ENCODE results near the gene IRAK4. TPM values are rescaled to one million over a fixed set of nuclear protein-coding genes. Genes with fewer than 3 reads are reported as not detected.

Gene IRAK4
- polyA plus RNA-seq, 1 donor (not counting 4 experiments of a cell fraction or from before 2014, with no cell fraction given), result 13.9 TPM

DNA sequence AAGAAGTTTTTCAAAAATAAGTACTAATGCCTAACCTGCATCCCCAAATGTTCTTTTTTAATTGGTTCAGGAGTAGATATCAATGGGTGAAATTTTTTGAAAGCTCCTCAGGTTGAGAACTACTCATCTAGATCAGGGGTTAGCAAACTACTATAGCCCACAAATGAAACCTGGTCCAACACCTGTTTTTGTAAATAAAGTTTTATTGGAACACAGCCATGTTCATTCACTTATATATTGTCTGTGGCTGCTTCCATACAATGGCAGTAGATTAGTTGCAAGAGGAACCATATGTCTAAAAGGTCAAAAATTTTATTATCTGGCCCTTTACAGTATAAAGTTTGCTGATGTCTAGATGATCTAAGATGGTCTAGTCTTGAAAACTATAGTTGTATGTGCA lies 13.9 kb upstream of the IRAK4 start:
- DNase-seq (ENCODE audit: low read depth, low spot score) (no peak), FAIRE-seq (no peak)
- no peaks in the 10 kb centered on the region for H3K79me2 ChIP-seq (ENCODE audit: control insufficient read depth, insufficient read depth, low read length)
- H4K20me1 ChIP-seq (ENCODE audit: control insufficient read depth, extremely low read depth, insufficient read depth, low read length), result no peaks in the 10 kb centered on the region
- TF ChIP-seq EZH2 (IDR thresholded peaks at IDR 0.05; ENCODE audit: low read length), result no peak
- TF ChIP-seq, protein P1, sequence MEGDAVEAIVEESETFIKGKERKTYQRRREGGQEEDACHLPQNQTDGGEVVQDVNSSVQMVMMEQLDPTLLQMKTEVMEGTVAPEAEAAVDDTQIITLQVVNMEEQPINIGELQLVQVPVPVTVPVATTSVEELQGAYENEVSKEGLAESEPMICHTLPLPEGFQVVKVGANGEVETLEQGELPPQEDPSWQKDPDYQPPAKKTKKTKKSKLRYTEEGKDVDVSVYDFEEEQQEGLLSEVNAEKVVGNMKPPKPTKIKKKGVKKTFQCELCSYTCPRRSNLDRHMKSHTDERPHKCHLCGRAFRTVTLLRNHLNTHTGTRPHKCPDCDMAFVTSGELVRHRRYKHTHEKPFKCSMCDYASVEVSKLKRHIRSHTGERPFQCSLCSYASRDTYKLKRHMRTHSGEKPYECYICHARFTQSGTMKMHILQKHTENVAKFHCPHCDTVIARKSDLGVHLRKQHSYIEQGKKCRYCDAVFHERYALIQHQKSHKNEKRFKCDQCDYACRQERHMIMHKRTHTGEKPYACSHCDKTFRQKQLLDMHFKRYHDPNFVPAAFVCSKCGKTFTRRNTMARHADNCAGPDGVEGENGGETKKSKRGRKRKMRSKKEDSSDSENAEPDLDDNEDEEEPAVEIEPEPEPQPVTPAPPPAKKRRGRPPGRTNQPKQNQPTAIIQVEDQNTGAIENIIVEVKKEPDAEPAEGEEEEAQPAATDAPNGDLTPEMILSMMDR (optimal IDR thresholded peaks at IDR 0.05 in 1 of 3, IDR thresholded peaks at IDR 0.05 in 1 of 3, conservative IDR thresholded peaks at IDR 0.05 in 1 of 3; ENCODE audit: extremely low read depth in 1 of 3, insufficient read depth in 2 of 3, low read length in 3 of 3), result no peak
- no peak overlapping the region for H3K4me3 ChIP-seq (ENCODE audit: control insufficient read depth in 2 of 3, extremely low read depth in 1 of 3, insufficient read depth in 2 of 3, low read depth in 1 of 3, low read length in 3 of 3)
- H3K4me2 ChIP-seq (ENCODE audit: control insufficient read depth, extremely low read depth, insufficient read depth, low read depth, low read length), result no peak overlapping the region
- H3K27ac ChIP-seq (ENCODE audit: control insufficient read depth, insufficient read depth, low read length), result no peak overlapping the region
- no peaks in the 10 kb centered on the region for H3K9me3 ChIP-seq (ENCODE audit: control insufficient read depth, low read depth, low read length)
- H2AFZ ChIP-seq (ENCODE audit: control insufficient read depth, low read length), result no peak overlapping the region
- no peaks in the 10 kb centered on the region for H3K9me1 ChIP-seq (ENCODE audit: control insufficient read depth, extremely low read depth, insufficient read depth, low read length)
- dilution Hi-C loops (cut with MboI; ENCODE audit: extremely low pct_ligation_motif_present, low sequenced_read_pairs), result no loop called here
- H3K9ac ChIP-seq (ENCODE audit: control insufficient read depth, extremely low read depth, insufficient read depth, low read length), result no peak overlapping the region
- H3K4me1 ChIP-seq (ENCODE audit: control insufficient read depth, extremely low read depth, insufficient read depth, low read length), result no peaks in the 10 kb centered on the region
- peaks cover 0 to 4% of the 10 kb centered on the region in 2 experiments for H3K36me3 ChIP-seq (ENCODE audit: control insufficient read depth in 2 of 2, extremely low read depth in 1 of 2, insufficient read depth in 2 of 2, low read length in 2 of 2)
- no peaks in the 10 kb centered on the region for H3K27me3 ChIP-seq (ENCODE audit: control insufficient read depth, extremely low read depth, insufficient read depth, low read length)

- H3K9ac ChIP-seq (ENCODE audit: control insufficient read depth, extremely low read depth, insufficient read depth, low read length), result no peak overlapping the region
- no peak overlapping the region for H3K4me2 ChIP-seq (ENCODE audit: control insufficient read depth, extremely low read depth, insufficient read depth, low read depth, low read length)
- no peak overlapping the region for H3K4me3 ChIP-seq (ENCODE audit: control insufficient read depth in 2 of 3, extremely low read depth in 1 of 3, insufficient read depth in 2 of 3, low read depth in 1 of 3, low read length in 3 of 3)
- no peaks in the 10 kb centered on the region for H3K9me3 ChIP-seq (ENCODE audit: control insufficient read depth, low read depth, low read length)
- dilution Hi-C loops (cut with MboI; ENCODE audit: extremely low pct_ligation_motif_present, low sequenced_read_pairs), result no loop called here
- TF ChIP-seq, protein P1 (optimal IDR thresholded peaks at IDR 0.05 in 1 of 3, IDR thresholded peaks at IDR 0.05 in 1 of 3, conservative IDR thresholded peaks at IDR 0.05 in 1 of 3; ENCODE audit: extremely low read depth in 1 of 3, insufficient read depth in 2 of 3, low read length in 3 of 3), result no peak
- no peak for TF ChIP-seq EZH2 (IDR thresholded peaks at IDR 0.05; ENCODE audit: low read length)
- no peaks in the 10 kb centered on the region for H3K4me1 ChIP-seq (ENCODE audit: control insufficient read depth, extremely low read depth, insufficient read depth, low read length)
- FAIRE-seq (no peak), DNase-seq (ENCODE audit: low read depth, low spot score) (no peak)
- no peak overlapping the region for H2AFZ ChIP-seq (ENCODE audit: control insufficient read depth, low read length)
- no peaks in the 10 kb centered on the region for H3K27me3 ChIP-seq (ENCODE audit: control insufficient read depth, extremely low read depth, insufficient read depth, low read length)
- H3K27ac ChIP-seq (ENCODE audit: control insufficient read depth, insufficient read depth, low read length), result no peak overlapping the region
- H3K79me2 ChIP-seq (ENCODE audit: control insufficient read depth, insufficient read depth, low read length), result peaks cover 3% of the 10 kb centered on the region
- no peaks in the 10 kb centered on the region for H4K20me1 ChIP-seq (ENCODE audit: control insufficient read depth, extremely low read depth, insufficient read depth, low read length)
- no peaks in the 10 kb centered on the region for H3K9me1 ChIP-seq (ENCODE audit: control insufficient read depth, extremely low read depth, insufficient read depth, low read length)
- peaks cover 4 to 5% of the 10 kb centered on the region in 2 experiments for H3K36me3 ChIP-seq (ENCODE audit: control insufficient read depth in 2 of 2, extremely low read depth in 1 of 2, insufficient read depth in 2 of 2, low read length in 2 of 2)
Observed at GRCh38 chr12:43749016-43749415, 9.7 kb upstream of the IRAK4 start.
